Adipose tissue (tissue), 3 donors: ENCODE measurements around the gene AP1S3. TPM values are rescaled to one million over a fixed set of nuclear protein-coding genes. Genes with fewer than 3 reads are reported as not detected.

ENCODE experiments used
- H3K27ac ChIP-seq: one replicate; pipeline ENCODE4 v1.5.1; 2013; ENCODE audit warnings: low read depth, low read length
- WGBS, 3 donors: extraction: QIAGEN DNeasy Blood & Tissue Kit; methylation state at CpG; one replicate each; pipeline ENCODE4 v1.1.7; 2013; 5-methylcytosine and 5-hydroxymethylcytosine counted together
- polyA plus RNA-seq, 3 donors: library from polyadenylated mRNA; stranded (reverse); fragments of 200-250 nt; gene quantifications; one replicate each; pipeline ENCODE4 v1.2.3, GENCODE V29; 2013
- donor health status: healthy with polysubstance abuse.
- donor health status: Bipolar disorder and iron deficiency.
- donor health status: healthy.

AP1S3 gene
- polyA plus RNA-seq, 3 donors = 0.67 to 1.1 (median 0.97) TPM

DNA sequence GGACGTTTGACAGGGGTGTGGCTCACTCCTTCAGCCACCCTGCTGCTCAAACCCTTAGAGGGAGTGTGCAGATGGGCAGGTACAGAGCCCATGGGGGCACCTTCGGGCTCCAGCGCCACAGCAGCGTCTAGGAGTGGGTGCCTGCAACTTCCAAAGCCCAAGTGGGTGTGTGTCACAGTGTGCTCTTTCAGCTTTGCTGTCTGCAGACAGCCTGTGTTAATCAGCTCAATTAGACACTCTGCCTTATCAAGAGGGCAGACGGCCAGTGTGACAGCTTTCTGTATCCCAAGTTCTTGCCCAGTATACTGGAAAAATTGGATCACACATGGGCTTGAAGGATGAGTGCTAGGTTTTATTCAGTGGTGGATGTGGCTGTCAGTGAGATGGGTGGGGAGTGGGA, 96.7 kb downstream of the AP1S3 start:
- no peak overlapping the region for H3K27ac ChIP-seq
- WGBS, 3 donors = 74 to 83% (median 81%) methylated on average over 5 of the region's 5 CpGs

- H3K27ac ChIP-seq = no peak overlapping the region
- 85 to 89% (median 86%) methylated on average over 6 of the region's 6 CpGs for WGBS, 3 donors
These were observed 100.2 kb downstream of the AP1S3 start for GRCh38 chr2:223737207-223737606.

GRCh38 chr2:223736488-223736887, 100.9 kb downstream of the AP1S3 start:
- H3K27ac ChIP-seq = no peak overlapping the region
- 74 to 88% (median 84%) methylated on average over 4 of the region's 4 CpGs for WGBS, 3 donors

DNA sequence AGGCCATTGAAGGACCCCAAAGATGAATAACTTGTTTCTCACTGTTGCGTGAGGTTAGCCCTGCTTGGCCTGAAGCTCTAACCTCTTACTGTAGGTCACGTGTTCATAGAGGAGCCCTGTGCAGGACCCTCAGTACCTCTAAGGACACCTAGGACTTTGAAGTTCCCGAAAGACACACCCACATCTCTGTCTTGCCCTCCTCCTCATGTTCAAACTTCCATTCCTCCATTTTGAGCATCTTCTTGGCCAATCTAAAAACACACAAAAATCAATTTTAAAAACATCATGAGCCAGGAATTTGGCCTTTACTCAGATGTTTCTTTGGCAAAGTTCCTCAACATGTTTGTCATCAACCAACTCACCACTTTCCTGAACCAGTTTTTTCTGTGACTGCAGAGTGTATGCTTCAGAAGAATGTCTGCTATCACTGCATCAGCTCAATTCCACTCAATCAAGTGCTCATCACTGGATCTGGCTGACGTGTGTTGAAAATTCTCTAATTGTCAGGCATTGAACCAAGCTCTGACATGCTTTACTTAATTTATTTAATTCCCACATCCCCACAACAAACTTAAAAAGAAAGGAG, 101.6 kb downstream of the AP1S3 start:
- 77 to 90% (median 79%) methylated on average over 4 of the region's 4 CpGs for WGBS, 3 donors
- H3K27ac ChIP-seq = no peak overlapping the region

DNA sequence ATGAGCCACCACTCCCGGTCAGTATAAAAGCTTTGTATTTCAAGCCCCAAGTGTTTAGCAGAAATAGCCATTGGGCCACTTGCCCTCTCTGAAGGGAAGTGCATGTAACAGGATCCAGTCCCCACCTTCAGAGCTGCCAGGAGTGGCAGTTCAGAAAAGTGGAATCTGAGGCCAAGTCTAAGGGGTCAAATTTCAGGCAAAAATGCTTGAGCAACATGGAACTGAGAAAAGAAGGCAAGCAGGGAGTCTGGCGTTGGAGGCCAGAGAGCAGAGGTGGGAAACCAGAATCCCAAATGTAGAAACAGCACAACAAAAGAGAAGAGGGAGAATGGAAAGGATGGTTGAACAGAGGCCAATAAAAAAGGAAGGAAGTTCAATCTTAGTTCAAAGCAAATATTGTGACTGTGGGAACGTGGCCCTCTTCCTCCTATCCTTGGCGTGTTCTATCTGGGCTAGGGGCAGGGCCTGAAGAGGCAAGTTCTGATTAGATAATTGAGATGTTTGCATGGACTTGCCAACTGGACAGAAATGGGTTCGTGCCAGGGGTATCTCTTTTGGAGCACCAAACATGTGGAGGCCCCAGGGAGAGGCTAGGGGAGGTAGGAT, 102.2 kb downstream of the AP1S3 start:
- H3K27ac ChIP-seq = no peak overlapping the region
- 38 to 72% (median 44%) methylated on average over 5 of the region's 5 CpGs for WGBS, 3 donors

DNA sequence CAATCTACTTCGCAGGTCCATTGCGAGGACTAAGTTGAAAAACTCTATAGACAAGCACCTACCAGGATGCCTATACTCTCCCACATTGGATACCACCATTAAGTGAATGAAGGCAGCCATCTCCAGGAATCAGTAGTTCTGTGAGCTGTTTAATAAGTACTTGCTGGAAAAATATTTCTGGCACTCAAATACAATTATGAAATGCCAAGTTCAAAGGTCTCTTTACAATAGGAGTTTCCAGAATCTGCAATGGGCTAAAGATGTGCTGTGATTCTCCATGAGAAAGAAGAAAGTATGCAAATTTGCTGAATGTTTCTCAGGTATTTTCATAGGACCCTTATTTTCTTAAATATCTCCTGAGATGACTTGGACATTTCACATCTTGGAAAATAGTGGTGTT, 103.0 kb downstream of the AP1S3 start:
- no peak overlapping the region for H3K27ac ChIP-seq
- WGBS, 3 donors = 95 to 98% (median 96%) methylated on average over 2 of the region's 2 CpGs

GRCh38 chr2:223732346-223732745, 105.0 kb downstream of the AP1S3 start:
- H3K27ac ChIP-seq = no peak overlapping the region
- WGBS, 3 donors = 80 to 88% (median 86%) methylated on average over 3 of the region's 3 CpGs

DNA sequence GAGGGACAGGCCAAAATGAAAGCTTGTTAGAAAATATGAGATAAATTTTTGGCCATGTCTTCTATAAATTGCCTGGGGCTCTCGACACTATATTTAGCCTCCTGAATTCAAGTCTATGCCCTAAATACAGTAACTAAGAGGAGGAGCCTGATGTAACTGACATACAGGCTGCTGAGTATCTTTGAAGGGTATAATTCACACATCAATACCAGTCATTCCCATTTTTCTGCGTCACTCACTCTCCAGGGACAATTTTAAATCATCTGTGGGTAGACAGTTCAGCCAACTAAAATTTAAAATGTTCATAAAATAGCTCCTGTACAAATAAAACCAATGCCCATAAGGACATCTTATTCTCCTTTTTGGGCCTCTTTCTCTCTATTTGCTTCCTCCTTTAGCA, 105.9 kb downstream of the AP1S3 start:
- WGBS, 3 donors = 81 to 87% (median 82%) methylated on average over 2 of the region's 2 CpGs
- no peak overlapping the region for H3K27ac ChIP-seq

DNA sequence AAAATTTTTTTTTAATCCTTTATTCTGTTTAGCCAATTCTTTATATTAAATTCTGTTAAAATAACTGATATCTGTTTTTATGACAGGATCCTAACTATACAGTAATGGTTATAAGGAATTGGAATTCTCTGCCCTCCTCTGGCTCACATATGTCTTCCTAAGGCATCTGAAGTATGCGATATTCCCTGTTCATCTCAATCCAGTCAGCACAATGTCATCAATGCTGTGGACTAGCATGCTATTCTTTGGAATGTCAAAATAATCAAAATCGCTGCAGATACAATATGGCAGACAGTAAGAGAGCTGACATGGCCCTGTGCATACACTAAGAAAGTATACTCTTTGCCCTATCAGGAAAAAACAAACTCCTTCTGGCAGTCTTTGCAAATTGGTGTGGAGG, 107.6 kb downstream of the AP1S3 start:
- H3K27ac ChIP-seq = no peak overlapping the region
- 93 to 96% (median 96%) methylated on average over 2 of the region's 2 CpGs for WGBS, 3 donors

DNA sequence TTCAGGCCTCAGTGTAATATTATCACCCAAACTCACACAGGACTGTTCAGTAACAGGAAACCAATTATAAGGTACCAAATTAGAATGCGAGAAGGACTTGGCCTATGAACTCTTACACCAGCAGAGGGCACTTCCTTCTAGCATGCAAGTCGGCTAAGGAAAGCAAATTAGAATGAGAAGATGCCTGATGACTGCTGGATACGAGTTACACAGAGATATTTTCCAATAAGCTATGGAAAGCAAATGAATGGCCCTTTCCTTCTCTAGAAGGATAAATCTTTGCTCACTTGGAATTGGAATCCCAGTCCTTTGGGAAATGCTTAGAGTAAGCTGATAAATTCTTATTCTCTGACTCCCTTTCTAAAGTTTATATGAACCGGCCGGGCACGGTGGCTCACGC, 109.8 kb downstream of the AP1S3 start:
- no peak overlapping the region for H3K27ac ChIP-seq
- 56 to 57% (median 57%) methylated on average over 7 of the region's 7 CpGs for WGBS, 3 donors

DNA sequence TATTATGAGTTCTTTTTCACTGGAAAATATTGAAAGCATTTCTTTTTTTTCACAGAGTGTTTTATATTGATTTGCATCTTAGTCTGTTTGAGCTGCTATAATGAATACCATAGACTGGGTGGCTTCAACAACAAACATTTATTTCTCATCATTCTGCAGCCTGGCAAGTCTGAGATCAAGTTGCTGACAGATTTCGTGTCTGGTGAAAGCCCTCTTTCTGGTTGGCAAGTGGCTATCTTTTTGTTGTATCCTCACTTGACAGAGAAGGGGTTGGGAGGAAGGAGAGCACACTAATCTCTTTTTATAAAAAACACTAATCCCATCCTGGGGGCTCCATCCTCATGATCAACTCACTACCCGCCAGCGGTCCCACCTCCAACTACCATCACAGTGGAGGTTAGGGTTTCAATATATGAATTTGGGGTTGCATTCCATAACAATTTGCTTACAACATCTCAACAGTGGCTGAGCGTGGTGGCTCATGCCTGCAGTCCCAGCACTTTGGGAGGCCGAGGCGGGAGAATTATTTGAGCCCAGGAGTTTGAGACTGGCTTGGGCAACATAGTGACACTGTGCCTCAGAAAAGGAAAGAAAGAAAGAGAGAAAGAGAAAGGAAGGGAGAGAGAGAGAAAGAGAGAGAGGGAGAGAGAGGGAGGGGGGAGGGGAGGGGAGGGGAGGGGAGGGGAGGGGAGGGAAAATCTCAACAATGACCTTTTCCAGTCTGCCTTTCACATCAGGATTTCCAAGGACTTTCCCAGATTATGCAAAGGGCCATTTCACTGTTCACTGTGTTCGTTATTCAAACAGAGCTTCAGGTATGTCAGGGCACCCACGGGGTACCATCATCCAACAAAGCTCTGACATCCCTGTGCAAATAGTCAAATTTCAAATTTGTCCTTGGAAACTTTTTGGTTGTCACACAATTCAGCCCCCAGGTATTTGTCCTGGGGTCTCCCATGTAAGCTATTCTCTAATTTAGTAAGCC, 111.1 kb downstream of the AP1S3 start:
- WGBS, 3 donors = 90 to 94% (median 93%) methylated on average over 8 of the region's 8 CpGs

GRCh38 chr2:223725494-223725893, 111.9 kb downstream of the AP1S3 start:
- WGBS, 3 donors = 24 to 41% (median 35%) methylated on average over 5 of the region's 5 CpGs
- H3K27ac ChIP-seq = no peak overlapping the region

More for the DNA sequence above, 111.1 kb downstream of the AP1S3 start:
- H3K27ac ChIP-seq = no peak overlapping the region

DNA sequence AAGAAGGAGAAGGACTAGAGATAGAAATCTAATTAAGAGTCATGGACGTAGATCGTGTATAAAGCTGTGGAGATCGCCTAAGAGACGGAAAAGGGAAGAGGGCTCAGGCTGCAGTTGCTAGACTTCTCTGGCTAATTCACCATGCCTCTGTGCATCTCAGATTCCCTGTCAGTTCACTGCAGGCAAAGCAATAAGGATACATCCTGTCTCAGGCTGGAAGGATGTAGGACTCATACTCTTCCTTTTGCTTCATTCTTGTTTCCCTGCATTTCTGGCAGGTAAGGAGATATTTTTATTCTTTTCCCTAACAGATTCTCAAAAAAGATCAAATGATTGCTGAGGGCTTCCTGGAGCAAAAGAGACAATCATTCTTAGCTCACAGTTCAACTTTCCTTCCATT, 112.5 kb downstream of the AP1S3 start:
- WGBS, 3 donors = 71 to 89% (median 81%) methylated on average over 4 of the region's 4 CpGs
- H3K27ac ChIP-seq = no peak overlapping the region

DNA sequence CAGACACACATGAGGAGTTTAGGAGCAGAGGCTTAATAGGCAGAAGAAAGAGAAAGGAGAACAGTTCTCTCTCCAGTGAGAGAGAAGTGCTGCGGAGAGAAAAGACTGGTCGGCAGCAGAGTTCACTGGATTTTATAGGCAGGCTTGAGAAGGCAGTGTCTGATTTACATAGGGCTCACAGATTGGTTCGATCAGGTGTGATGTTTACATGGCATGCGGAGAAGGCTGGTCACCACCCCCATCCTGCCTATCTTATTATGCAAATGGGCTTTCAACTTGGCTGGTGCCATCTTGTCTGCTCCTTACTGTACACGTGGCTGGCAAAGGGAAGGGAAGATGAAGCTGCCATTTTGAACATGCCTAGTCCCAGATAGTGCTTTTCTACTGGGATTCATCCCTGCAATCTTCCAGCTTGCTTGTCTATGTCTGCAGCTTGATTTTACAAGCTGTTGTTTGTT, 113.4 kb downstream of the AP1S3 start:
- no peak overlapping the region for H3K27ac ChIP-seq
- WGBS, 3 donors = 78 to 86% (median 85%) methylated on average over 5 of the region's 5 CpGs

DNA sequence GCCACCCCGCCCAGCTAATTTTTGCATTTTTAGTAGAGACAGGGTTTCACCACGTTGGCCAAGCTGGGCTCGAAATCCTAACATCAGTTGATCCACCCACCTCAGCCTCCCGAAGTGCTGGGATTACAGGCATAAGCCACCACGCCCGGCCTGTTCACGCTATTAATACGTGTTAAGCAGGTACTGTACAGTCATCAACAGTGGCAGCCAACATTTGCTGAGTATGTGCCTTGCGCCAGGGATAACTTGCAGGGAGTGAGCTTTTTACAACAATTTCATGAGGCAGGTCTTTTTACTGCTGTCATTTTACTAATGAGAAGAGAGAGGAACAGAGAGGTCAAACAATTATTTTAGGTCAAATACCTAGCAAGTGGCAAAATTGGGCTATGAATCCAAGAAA, 115.2 kb downstream of the AP1S3 start:
- H3K27ac ChIP-seq = no peak overlapping the region
- WGBS, 3 donors = 89 to 94% (median 93%) methylated on average over 9 of the region's 9 CpGs

DNA sequence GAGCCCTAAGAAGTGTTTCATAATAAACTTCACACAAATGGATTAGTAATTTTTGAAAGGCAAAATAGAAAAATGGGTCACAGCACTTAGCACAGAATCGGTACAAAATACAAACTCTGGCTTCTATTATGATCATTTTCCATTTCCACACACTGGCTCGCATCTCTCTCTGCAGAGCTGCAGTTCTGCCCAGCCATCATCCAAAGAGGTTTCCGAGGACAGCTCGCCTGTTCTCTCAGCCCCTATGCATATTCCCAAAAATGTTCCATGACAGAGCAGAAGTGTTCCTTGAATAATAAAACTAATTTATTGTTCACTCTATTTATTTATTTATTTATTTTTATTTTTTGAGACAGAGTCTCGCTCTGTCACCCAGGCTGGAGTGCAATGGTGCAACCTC, 115.6 kb downstream of the AP1S3 start:
- 93 to 94% (median 93%) methylated on average over 5 of the region's 5 CpGs for WGBS, 3 donors
- no peak overlapping the region for H3K27ac ChIP-seq

GRCh38 chr2:223720367-223720766, 117.0 kb downstream of the AP1S3 start:
- H3K27ac ChIP-seq = no peak overlapping the region
- 61 to 81% (median 63%) methylated on average over 1 of the region's 1 CpG for WGBS, 3 donors

DNA sequence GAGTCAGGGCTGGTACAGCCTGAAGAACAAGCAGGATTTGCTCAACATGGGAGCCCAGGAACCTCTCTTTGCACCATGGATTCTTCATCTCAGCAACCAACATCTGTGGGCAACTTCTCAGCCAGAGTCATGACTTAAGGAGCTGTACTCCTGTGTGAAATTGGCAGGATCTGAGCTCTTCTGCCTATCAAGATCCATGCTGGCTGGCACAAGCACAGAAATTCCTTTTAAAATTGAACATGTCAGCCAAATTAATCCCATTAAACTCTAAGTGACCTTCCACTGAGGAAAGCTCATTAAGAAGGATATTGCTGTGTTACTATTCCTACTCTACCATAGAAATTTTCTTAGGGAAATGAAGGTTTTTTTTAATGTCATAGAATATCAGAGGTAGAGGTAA, 124.7 kb downstream of the AP1S3 start:
- H3K27ac ChIP-seq = no peak overlapping the region

- H3K27ac ChIP-seq = no peak overlapping the region
- WGBS, 3 donors = 69 to 95% (median 93%) methylated on average over 8 of the region's 8 CpGs
These were observed 125.6 kb downstream of the AP1S3 start for GRCh38 chr2:223711596-223712326.
